ELR (cell line): ENCODE measurements around the gene CMTM3.
"Not testable (repeated sequence)": the region's sequence is repeated elsewhere in the genome, so short reads cannot be mapped to it uniquely, and the experiment has no call there.

Experiments
- DNase-seq: peaks from one replicate; pipeline ENCODE4 v3.0.0-alpha.2; 2015; ENCODE audit warnings: low read depth

The CMTM3 gene

GRCh38 chr16:66585481-66586239 lies 18.8 kb upstream of the CMTM3 start:
- DNase-seq = no peak

DNA sequence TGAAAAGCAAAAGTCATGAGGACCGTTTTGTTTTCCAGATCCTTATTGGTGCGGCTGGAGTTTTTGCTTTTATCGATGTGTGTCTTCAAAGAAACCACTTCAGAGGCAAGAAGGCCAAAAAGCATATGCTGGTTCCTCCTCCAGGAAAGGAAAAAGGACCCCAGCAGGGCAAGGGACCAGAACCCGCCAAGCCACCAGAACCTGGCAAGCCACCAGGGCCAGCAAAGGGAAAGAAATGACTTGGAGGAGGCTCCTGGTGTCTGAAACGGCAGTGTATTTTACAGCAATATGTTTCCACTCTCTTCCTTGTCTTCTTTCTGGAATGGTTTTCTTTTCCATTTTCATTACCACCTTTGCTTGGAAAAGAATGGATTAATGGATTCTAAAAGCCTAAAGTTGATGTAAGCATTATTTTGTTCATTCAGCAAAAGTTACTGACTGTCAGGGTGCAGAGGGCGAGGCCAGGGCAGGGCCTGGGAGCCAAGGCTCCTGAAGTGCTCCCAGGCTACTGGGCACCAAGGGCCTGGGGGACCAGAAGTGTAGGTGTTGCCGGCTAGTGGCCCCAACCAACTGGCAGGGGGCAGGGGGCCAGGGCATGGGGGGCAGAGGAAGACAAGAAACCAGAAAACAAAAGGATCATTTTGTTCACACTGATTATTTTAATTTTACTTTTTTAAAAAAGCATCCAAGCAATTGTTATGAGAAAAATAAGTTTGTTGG lies 16.5 kb upstream of the CMTM3 start:
- no peak for DNase-seq

DNA sequence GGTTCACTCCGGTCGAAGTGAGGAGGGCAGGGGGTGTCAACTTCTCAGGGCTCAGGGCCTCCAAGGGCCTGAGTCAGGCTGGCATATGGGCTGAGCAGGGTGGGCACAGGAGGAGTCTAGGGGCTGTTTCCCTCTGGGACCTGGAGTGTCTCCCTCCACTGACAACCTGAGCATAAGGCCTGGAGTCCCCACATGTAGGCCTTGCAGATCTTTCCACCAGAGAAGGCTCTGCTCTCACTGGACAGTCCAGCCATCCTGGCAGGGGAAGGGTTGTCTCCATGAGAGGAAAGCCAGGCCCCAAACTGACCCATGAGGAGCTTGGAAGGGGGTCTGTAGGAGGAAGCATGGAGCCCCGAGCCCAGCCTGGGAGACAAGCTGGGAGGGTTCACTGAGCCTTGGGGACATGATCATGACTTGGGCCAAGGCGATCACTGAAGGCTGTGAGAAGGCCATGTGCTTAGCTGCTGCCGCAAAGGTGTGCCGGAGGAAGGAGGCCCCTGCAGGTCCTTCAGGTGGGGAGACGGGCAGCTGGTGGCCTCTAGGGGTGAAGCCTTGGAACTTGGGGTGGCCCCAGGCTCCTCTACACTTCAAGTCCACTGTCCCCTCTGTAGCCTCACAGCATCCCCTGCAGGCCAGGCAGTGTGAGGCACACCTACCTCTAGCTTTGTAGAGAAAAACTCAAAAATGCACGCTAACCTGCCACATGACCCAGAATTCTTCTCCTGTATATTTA lies 15.4 kb upstream of the CMTM3 start:
- DNase-seq = peak; percentile 62

DNA sequence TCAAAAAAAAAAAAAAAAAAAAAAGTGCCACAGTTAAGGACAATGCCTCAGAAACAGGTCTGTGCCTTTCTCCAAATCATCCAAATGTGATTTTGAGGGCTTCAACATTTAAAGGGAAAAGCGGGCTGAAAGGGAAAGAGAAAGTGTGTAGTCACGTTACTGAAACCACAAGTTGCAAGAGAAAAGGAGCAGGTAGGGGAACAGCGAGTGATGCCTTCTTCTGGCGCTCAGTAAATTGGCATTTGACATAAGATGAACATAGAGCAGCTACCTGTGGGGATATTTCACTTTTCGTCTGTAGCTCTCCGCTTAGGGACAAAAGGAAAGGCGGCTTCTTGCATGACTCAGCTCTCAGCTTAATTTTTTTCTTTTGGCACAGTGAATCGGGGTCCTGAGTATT lies 14.2 kb upstream of the CMTM3 start:
- no peak for DNase-seq

GRCh38 chr16:66591018-66591417 lies 13.5 kb upstream of the CMTM3 start:
- no peak for DNase-seq

DNA sequence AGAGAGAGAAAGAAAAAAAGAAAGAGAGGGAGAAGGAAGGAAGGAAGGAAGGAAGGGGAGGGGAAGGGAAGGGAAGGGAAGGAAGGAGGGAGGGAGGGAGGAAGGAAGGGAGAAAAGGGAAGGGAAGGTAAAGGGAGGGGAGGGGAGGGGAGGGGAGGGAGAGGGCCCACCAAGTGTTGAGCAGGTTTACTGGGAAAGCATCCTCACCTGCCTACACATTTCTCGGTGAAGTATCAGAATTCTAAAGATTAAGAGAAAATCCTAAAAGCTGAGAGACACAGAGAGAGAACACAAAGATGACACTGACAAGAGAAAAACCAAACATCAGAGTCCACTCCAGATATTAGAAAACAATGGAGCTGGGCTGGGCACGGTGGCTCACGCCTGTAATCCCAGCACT lies 12.3 kb upstream of the CMTM3 start:
- no peak for DNase-seq

- DNase-seq = no peak
Observed at GRCh38 chr16:66592814-66593213, 11.7 kb upstream of the CMTM3 start.

- no peak for DNase-seq
Observed at GRCh38 chr16:66594739-66595138, 9.8 kb upstream of the CMTM3 start.

- not testable (repeated sequence) for DNase-seq
Observed at GRCh38 chr16:66596559-66596958, 7.9 kb upstream of the CMTM3 start.

- DNase-seq = no peak
Observed at GRCh38 chr16:66596986-66597848, 7.3 kb upstream of the CMTM3 start.

DNA sequence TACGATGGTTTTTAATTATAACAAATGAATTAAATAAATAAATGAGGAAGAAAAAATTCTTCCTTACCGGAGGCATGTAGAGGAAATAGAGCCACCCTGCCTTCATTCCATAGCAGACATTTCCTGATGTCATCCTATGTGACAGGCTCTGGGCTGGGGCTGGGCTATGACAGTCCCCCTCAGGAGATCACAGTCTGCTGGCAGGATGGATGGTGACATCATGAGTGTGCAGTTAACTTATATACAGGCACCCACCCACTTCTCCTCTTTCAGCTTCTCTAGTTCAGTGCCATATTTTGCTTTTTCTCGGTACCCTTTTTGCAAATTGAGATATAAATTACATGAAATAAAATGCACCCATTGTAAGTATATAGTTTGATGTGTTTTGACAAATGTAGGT lies 6.4 kb upstream of the CMTM3 start:
- DNase-seq = no peak

DNA sequence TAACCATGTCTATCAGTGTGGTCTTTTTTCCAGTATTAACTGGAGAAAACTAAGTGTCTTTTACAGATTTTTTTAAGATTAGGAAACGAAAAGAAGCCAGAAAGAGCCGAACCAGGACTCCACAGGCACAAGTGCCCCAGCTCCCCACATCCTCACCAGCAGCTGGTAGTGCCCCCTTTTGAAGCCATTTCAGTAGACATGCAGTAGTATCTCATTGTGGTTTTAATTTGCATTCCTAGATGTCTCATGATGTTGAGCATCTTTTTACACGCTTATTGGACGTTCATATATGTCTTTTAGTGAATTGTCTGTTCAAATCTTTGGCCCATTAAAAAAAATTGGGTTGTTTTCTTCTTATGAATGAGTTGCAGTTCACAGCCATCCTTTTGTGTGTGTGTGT lies 4.8 kb upstream of the CMTM3 start:
- DNase-seq = no peak

DNA sequence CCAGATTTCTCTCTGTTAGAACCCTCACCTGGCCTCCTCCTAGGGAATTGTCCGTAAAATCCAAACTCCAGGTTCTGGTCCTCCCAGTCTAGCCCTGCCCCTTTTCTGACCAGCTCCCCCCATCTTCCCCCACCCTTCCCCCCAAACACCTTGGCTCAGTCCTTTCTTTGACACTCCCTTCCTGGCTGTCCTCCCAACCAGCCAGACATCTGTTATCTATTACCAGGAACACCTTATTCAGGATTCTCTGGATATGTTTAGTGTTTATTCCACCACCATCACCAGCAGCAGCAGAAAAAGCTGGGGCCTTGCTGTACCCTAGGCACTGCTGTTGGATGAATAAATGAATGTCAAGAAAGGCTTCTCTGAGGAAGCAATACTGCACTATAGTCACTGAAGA lies 4.0 kb upstream of the CMTM3 start:
- no peak for DNase-seq

DNA sequence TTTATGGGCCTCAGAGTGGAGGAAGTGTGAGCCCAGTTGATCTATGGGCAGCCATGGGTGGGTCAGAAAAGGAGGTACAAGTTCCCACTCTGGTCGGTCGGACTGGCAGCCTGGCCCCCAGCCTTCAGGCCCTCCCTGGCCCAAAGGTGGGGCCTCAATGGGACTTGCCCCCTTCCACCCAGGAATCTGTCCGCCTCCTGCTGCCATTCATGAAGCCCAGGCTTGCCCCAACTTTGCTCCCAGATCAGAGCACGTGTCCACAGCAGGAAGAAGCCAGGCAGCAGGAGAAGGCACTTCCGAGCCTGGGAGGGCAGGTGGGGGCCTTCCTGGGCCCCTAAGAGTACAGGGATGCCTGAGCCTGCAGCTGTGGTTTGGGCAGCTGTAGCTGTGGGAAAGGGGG lies 3.0 kb upstream of the CMTM3 start:
- no peak for DNase-seq

- peak; percentile 58 for DNase-seq
Observed at GRCh38 chr16:66603537-66604375, 748 bp upstream of the CMTM3 start.

- peak; percentile 58 for DNase-seq
Observed at GRCh38 chr16:66605177-66605978, 874 bp downstream of the CMTM3 start.

DNA sequence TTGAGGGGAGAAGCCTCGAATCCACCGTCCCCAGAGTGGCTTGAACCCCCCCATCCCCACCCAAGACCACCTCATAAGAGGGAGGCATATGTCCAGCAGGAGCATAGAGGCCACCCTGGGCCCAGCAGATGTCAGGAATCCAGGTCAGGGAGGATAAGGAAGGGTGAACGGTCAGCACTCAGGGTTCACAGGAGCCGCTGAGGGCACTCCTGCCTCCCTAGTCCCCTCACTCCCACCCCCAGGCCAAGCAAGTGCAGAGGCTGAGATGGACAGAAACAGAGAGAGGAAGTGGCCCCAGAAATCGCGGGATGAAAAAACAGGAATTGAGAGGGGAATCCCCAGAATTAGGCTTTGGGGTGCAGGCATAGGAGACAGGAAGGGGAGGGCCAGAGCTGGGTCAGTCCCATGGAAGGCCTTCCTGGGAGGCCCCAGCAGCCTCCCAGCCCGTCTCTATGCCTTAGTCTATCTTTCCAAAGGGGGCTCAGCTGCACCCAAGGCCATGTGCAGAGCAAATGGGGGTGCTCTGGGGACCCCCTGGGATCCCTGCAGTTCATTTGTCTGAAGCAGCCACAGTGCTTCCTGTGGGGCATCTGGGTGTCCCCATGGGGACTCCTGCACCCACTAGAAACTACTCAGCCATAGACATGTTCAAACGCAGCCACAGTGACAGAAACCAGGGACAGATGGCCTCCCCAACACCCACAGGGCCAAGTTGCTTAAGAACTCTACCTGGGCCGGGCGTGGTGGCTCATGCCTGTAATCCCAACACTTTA lies 1.7 kb downstream of the CMTM3 start:
- DNase-seq = peak; percentile 22

GRCh38 chr16:66608241-66609138 lies 4.0 kb downstream of the CMTM3 start:
- DNase-seq = peak; percentile 91
